Measurements from ENCODE around the gene SORBS1.

GRCh38 chr10:95572131-95572820, 11.1 kb upstream of the SORBS1 start:
- TF ChIP-seq CTCF (IDR thresholded peaks at IDR 0.05) (no peak), ZBTB43 (CRISPR knock-in tag; IDR thresholded peaks at IDR 0.05) (no peak), USF1 (CRISPR knock-in tag; IDR thresholded peaks at IDR 0.05) (no peak)

Data from WTC11 (cell line).